GM19397 (cell line): Measurements from ENCODE around the gene MAML3.
A peak's percentile ranks its signal among the peaks of the same experiment; 100 is the strongest.

Experiments
- ATAC-seq: cut with Tn5 transposase; IDR thresholded peaks from one replicate; pipeline ENCODE4 v1.9.1; 2021; ENCODE audit warnings: mild to moderate bottlenecking, moderate library complexity; ENCODE audit not compliant: unreplicated experiment

The MAML3 gene

GRCh38 chr4:140012688-140013486, 141.1 kb downstream of the MAML3 start:
- ATAC-seq: no peak

- no peak for ATAC-seq
These were observed 148.3 kb downstream of the MAML3 start for GRCh38 chr4:140005699-140006098.

GRCh38 chr4:140004922-140005627, 148.9 kb downstream of the MAML3 start:
- ATAC-seq: no peak

GRCh38 chr4:140004549-140004895, 149.5 kb downstream of the MAML3 start:
- ATAC-seq: no peak

GRCh38 chr4:140003876-140004548, 150.0 kb downstream of the MAML3 start:
- ATAC-seq: no peak

GRCh38 chr4:140000232-140000631, 153.8 kb downstream of the MAML3 start:
- ATAC-seq: no peak

- no peak for ATAC-seq
These were observed 164.9 kb downstream of the MAML3 start for GRCh38 chr4:139988863-139989765.

GRCh38 chr4:139987502-139987850, 166.5 kb downstream of the MAML3 start:
- ATAC-seq: no peak

- ATAC-seq: no peak
These were observed 167.1 kb downstream of the MAML3 start for GRCh38 chr4:139986689-139987501.

- ATAC-seq: no peak
These were observed 167.9 kb downstream of the MAML3 start for GRCh38 chr4:139986106-139986505.

- ATAC-seq: no peak
These were observed 168.6 kb downstream of the MAML3 start for GRCh38 chr4:139985401-139985800.

- no peak for ATAC-seq
These were observed 169.5 kb downstream of the MAML3 start for GRCh38 chr4:139984471-139984870.

- peak; percentile 89 for ATAC-seq
These were observed 175.3 kb downstream of the MAML3 start for GRCh38 chr4:139978692-139979091.

GRCh38 chr4:139977838-139978609, 176.0 kb downstream of the MAML3 start:
- ATAC-seq: peak; percentile 48

GRCh38 chr4:139975830-139976272, 178.1 kb downstream of the MAML3 start:
- no peak for ATAC-seq

GRCh38 chr4:139973616-139974015, 180.4 kb downstream of the MAML3 start:
- no peak for ATAC-seq

- no peak for ATAC-seq
These were observed 181.0 kb downstream of the MAML3 start for GRCh38 chr4:139973015-139973414.

- no peak for ATAC-seq
These were observed 181.7 kb downstream of the MAML3 start for GRCh38 chr4:139972305-139972704.

- ATAC-seq: no peak
These were observed 182.9 kb downstream of the MAML3 start for GRCh38 chr4:139971111-139971510.
